ENCODE measurements around the gene MOB3C.

- TF ChIP-seq POLR2AphosphoS5 (IDR thresholded peaks at IDR 0.05; ENCODE audit: low read depth, low read length) (no peak), TAF1 (IDR thresholded peaks at IDR 0.05; ENCODE audit: borderline replicate concordance, insufficient read depth, low read length) (no peak), SIN3A (IDR thresholded peaks at IDR 0.05; ENCODE audit: borderline replicate concordance, insufficient read depth, low read length) (no peak)
Measured at GRCh38 chr1:46665983-46666382, 49.4 kb upstream of the MOB3C start.
